K562 (cell line): ENCODE data around the gene BTD. TPM values are rescaled to one million over a fixed set of nuclear protein-coding genes. Genes with fewer than 3 reads are reported as not detected.

Experiments used
- CHD4 ChIP-seq: fragments of 200-600 bp; sonication (generic); IDR thresholded peaks from 3 replicates; pipeline ENCODE4 v1.6.1; 2012; ENCODE audit warnings: low read depth, mild to moderate bottlenecking, mixed read lengths, low read length, inconsistent platforms; ENCODE audit not compliant: insufficient read depth, insufficient replicate concordance, poor library complexity, severe bottlenecking
- CREB1 ChIP-seq, 2 experiments: sonication (generic) in 1 of 2; formaldehyde crosslinking in 1 of 2; IDR thresholded peaks; 2 replicates each; pipeline versions ENCODE4 v1.6.1 to v1.8.0; 2012 to 2022; ENCODE audit warnings: inconsistent platforms in 1 of 2, mild to moderate bottlenecking in 1 of 2, missing genetic modification reagents in 1 of 2, moderate library complexity in 1 of 2
- CREB3L1 ChIP-seq: fragments of 450-650 bp; IDR thresholded peaks from 2 replicates; pipeline ENCODE4 v1.6.1; 2014; ENCODE audit warnings: low read depth, mild to moderate bottlenecking, moderate library complexity, borderline replicate concordance
- CTBP1 ChIP-seq: fragments of 450-650 bp; IDR thresholded peaks from 2 replicates; pipeline ENCODE4 v1.6.1; 2016; ENCODE audit warnings: borderline replicate concordance
- E2F5 ChIP-seq: sonication (generic); formaldehyde crosslinking; IDR thresholded peaks from 2 replicates; pipeline ENCODE4 v1.8.0; 2022; ENCODE audit warnings: mild to moderate bottlenecking, missing genetic modification reagents
- ETV5 ChIP-seq: sonication (generic); formaldehyde crosslinking; IDR thresholded peaks from 2 replicates; pipeline ENCODE4 v1.4.0; 2020; ENCODE audit warnings: low read depth, mild to moderate bottlenecking, missing genetic modification reagents
- FOS ChIP-seq: IDR thresholded peaks from 3 replicates; pipeline ENCODE4 v1.6.1; 2011; ENCODE audit not compliant: insufficient read length; ENCODE audit errors: extremely low read depth
- FOXP1 ChIP-seq: sonication (generic); formaldehyde crosslinking; IDR thresholded peaks from 2 replicates; pipeline ENCODE4 v1.8.0; 2022; ENCODE audit warnings: mild to moderate bottlenecking, missing genetic modification reagents
- HOXB6 ChIP-seq: fragments of 250-450 bp; sonication (Bioruptor Pico); IDR thresholded peaks from 2 replicates; pipeline ENCODE4 v1.5.1; 2022; ENCODE audit warnings: mild to moderate bottlenecking, borderline replicate concordance
- MBD1 ChIP-seq: fragments of 250-450 bp; sonication (Bioruptor Pico); IDR thresholded peaks from 2 replicates; pipeline ENCODE4 v1.8.0; 2022; ENCODE audit warnings: inconsistent platforms
- NCOA4 ChIP-seq: fragments of 450-650 bp; IDR thresholded peaks from 2 replicates; pipeline ENCODE4 v1.6.1; 2018; ENCODE audit warnings: mild to moderate bottlenecking; ENCODE audit not compliant: partially characterized antibody
- SIN3A ChIP-seq, 2 experiments: fragments of 150-350 bp in 1 of 2; IDR thresholded peaks; 2 replicates each; pipeline ENCODE4 v1.6.1; 2011 to 2016; ENCODE audit warnings: borderline replicate concordance in 2 of 2, low read depth in 2 of 2, low read length in 2 of 2, mild to moderate bottlenecking in 2 of 2, moderate library complexity in 2 of 2; ENCODE audit not compliant: control insufficient read depth in 1 of 2
- XRCC5 ChIP-seq: fragments of 200-400 bp; formaldehyde crosslinking; IDR thresholded peaks from 2 replicates; pipeline ENCODE4 v1.6.1; 2017; ENCODE audit warnings: low read depth, mild to moderate bottlenecking, low read length
- ZNF282 ChIP-seq: sonication (generic); formaldehyde crosslinking; IDR thresholded peaks from 2 replicates; pipeline ENCODE4 v1.8.1; 2023; ENCODE audit warnings: missing genetic modification reagents
- ZNF347 ChIP-seq: fragments of 450-650 bp; formaldehyde crosslinking; IDR thresholded peaks from 2 replicates; pipeline ENCODE4 v1.4.0; 2020; ENCODE audit warnings: low read depth, mild to moderate bottlenecking, moderate library complexity
- ZNF395 ChIP-seq: fragments of 200-800 bp; sonication (Bioruptor generic); IDR thresholded peaks from 2 replicates; pipeline ENCODE4 v1.6.1; 2017; ENCODE audit warnings: missing genetic modification characterization, missing compliant biosample characterization
- ZZZ3 ChIP-seq: fragments of 450-650 bp; IDR thresholded peaks from 2 replicates; pipeline ENCODE4 v1.6.1; 2016; ENCODE audit warnings: antibody characterized with exemption, mild to moderate bottlenecking, moderate library complexity
- polyA plus RNA-seq, 8 experiments: library from polyadenylated mRNA; depleted of rRNA in 4 of 8; stranded (reverse) in 5 of 8; unstranded in 3 of 8; fragments of >200 nt; fragmentation: Nextera tagmentation in 2 of 8; fragmentation: Illumina TruSeq in 1 of 8; extraction: Ambion mirVana in 2 of 8; extraction: Trizol in 1 of 8; gene quantifications; 2 replicates each; pipeline versions ENCODE4 v1.2.1 to v1.2.3, GENCODE V29; 2011 to 2014; ENCODE audit warnings: inconsistent platforms in 1 of 8, missing spikeins in 1 of 8
- total RNA-seq, 7 experiments: library from RNA; depleted of rRNA in 6 of 7; stranded (reverse); fragments of >200 nt in 6 of 7; fragmentation: Illumina TruSeq in 2 of 7; extraction: Trizol in 2 of 7; gene quantifications; 2 replicates each; pipeline versions ENCODE4 v1.2.1 to v1.2.3, GENCODE V29; 2011 to 2021; ENCODE audit warnings: low replicate concordance in 1 of 7
- TF ChIP-seq, protein P1 (sequence below): IDR thresholded peaks from 3 replicates; pipeline ENCODE4 v1.6.1; 2011; ENCODE audit warnings: borderline replicate concordance, mild to moderate bottlenecking, moderate library complexity; ENCODE audit not compliant: insufficient read length; ENCODE audit errors: extremely low read depth

Gene BTD
- total and polyA plus RNA-seq, 9 of the 15 experiments (the other 6 are each of a cell fraction or from before 2014, with no cell fraction given): 6.6 to 26.2 (median 10.6) TPM

GRCh38 chr3:15591928-15592327, 9.6 kb upstream of the BTD start (continued):
- TF ChIP-seq MBD1 (CRISPR knock-in tag): no peak
- TF ChIP-seq XRCC5: no peak
- TF ChIP-seq ZNF347 (CRISPR knock-in tag): peak; percentile 85
- no peak for TF ChIP-seq CHD4
- TF ChIP-seq SIN3A (IDR thresholded peaks at IDR 0.05; ENCODE audit: borderline replicate concordance in 2 of 2, control insufficient read depth in 1 of 2, low read depth in 2 of 2, low read length in 2 of 2): no peak
- TF ChIP-seq ZZZ3: no peak
- TF ChIP-seq, protein P1, sequence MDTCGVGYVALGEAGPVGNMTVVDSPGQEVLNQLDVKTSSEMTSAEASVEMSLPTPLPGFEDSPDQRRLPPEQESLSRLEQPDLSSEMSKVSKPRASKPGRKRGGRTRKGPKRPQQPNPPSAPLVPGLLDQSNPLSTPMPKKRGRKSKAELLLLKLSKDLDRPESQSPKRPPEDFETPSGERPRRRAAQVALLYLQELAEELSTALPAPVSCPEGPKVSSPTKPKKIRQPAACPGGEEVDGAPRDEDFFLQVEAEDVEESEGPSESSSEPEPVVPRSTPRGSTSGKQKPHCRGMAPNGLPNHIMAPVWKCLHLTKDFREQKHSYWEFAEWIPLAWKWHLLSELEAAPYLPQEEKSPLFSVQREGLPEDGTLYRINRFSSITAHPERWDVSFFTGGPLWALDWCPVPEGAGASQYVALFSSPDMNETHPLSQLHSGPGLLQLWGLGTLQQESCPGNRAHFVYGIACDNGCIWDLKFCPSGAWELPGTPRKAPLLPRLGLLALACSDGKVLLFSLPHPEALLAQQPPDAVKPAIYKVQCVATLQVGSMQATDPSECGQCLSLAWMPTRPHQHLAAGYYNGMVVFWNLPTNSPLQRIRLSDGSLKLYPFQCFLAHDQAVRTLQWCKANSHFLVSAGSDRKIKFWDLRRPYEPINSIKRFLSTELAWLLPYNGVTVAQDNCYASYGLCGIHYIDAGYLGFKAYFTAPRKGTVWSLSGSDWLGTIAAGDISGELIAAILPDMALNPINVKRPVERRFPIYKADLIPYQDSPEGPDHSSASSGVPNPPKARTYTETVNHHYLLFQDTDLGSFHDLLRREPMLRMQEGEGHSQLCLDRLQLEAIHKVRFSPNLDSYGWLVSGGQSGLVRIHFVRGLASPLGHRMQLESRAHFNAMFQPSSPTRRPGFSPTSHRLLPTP: no peak
- no peak for TF ChIP-seq NCOA4
- TF ChIP-seq ZNF282 (CRISPR knock-in tag): no peak
- no peak for TF ChIP-seq FOXP1 (CRISPR knock-in tag)
- TF ChIP-seq ETV5 (CRISPR knock-in tag): no peak
- TF ChIP-seq ZNF395 (CRISPR knock-in tag): no peak
- no peak for TF ChIP-seq CREB3L1
- no peak for TF ChIP-seq FOS
- TF ChIP-seq HOXB6 (CRISPR knock-in tag): peak; percentile 99
- TF ChIP-seq CTBP1: no peak
- TF ChIP-seq E2F5: no peak
- no peak for TF ChIP-seq CREB1 (IDR thresholded peaks at IDR 0.05)
- TF ChIP-seq CREB1 (CRISPR knock-in tag; IDR thresholded peaks at IDR 0.05): no peak
